HG03103 (cell line): ENCODE data around the gene CEP95.

Experiments
- ATAC-seq: cut with Tn5 transposase; IDR thresholded peaks from one replicate; pipeline ENCODE4 v1.9.1; 2021; ENCODE audit warnings: low read depth; ENCODE audit not compliant: unreplicated experiment

CEP95 gene

GRCh38 chr17:64515829-64516228, 9.1 kb downstream of the CEP95 start:
- no peak for ATAC-seq

- ATAC-seq: no peak
Measured at GRCh38 chr17:64519601-64520000, 12.8 kb downstream of the CEP95 start.

GRCh38 chr17:64520359-64520758, 13.6 kb downstream of the CEP95 start:
- ATAC-seq: no peak

- no peak for ATAC-seq
Measured at GRCh38 chr17:64527914-64528313, 21.1 kb downstream of the CEP95 start.

GRCh38 chr17:64529221-64529620, 22.4 kb downstream of the CEP95 start:
- no peak for ATAC-seq

- ATAC-seq: no peak
Measured at GRCh38 chr17:64531955-64532371, 25.2 kb downstream of the CEP95 start.

- ATAC-seq: no peak
Measured at GRCh38 chr17:64532409-64532808, 25.6 kb downstream of the CEP95 start.

- no peak for ATAC-seq
Measured at GRCh38 chr17:64533784-64534183, 27.0 kb downstream of the CEP95 start.

GRCh38 chr17:64534187-64534586, 27.4 kb downstream of the CEP95 start:
- no peak for ATAC-seq

GRCh38 chr17:64535357-64535756, 28.6 kb downstream of the CEP95 start:
- no peak for ATAC-seq

GRCh38 chr17:64536913-64537312, 30.1 kb downstream of the CEP95 start:
- no peak for ATAC-seq

GRCh38 chr17:64537488-64537887, 30.7 kb downstream of the CEP95 start:
- no peak for ATAC-seq

- ATAC-seq: no peak
Measured at GRCh38 chr17:64538508-64539130, 31.8 kb downstream of the CEP95 start.

GRCh38 chr17:64540118-64540776, 33.5 kb downstream of the CEP95 start:
- no peak for ATAC-seq

- no peak for ATAC-seq
Measured at GRCh38 chr17:64544742-64545141, 38.0 kb downstream of the CEP95 start.

- no peak for ATAC-seq
Measured at GRCh38 chr17:64546716-64547115, 39.9 kb downstream of the CEP95 start.

GRCh38 chr17:64547319-64547718, 40.5 kb downstream of the CEP95 start:
- no peak for ATAC-seq

GRCh38 chr17:64551461-64551860, 44.7 kb downstream of the CEP95 start:
- ATAC-seq: no peak

- ATAC-seq: no peak
Measured at GRCh38 chr17:64554028-64554637, 47.4 kb downstream of the CEP95 start.

- ATAC-seq: no peak
Measured at GRCh38 chr17:64555281-64555680, 48.5 kb downstream of the CEP95 start.

GRCh38 chr17:64564098-64564497, 57.3 kb downstream of the CEP95 start:
- ATAC-seq: no peak

- ATAC-seq: no peak
Measured at GRCh38 chr17:64565563-64565962, 58.8 kb downstream of the CEP95 start.
